ENCODE data around the gene ZDHHC13.

ZDHHC13 gene

GRCh38 chr11:19201737-19202605 lies 85.0 kb downstream of the ZDHHC13 start, which contains the start of gene CSRP3:
CSRP3 (minus strand) TSS chr11:19201983; CDS start chr11:19192448, 9,535 bp downstream.
- FAIRE-seq (peak; percentile 16), DNase-seq (ENCODE audit: low spot score) (no peak)

- FAIRE-seq (no peak), DNase-seq (ENCODE audit: low spot score) (no peak)
These were observed 87.9 kb downstream of the ZDHHC13 start for GRCh38 chr11:19204836-19205235.

GRCh38 chr11:19208181-19208580 lies 91.2 kb downstream of the ZDHHC13 start:
- DNase-seq (ENCODE audit: low spot score) (no peak), FAIRE-seq (no peak)

GRCh38 chr11:19208959-19209546 lies 92.1 kb downstream of the ZDHHC13 start:
- no peak for FAIRE-seq
- DNase-seq (ENCODE audit: low spot score): no peak

DNA sequence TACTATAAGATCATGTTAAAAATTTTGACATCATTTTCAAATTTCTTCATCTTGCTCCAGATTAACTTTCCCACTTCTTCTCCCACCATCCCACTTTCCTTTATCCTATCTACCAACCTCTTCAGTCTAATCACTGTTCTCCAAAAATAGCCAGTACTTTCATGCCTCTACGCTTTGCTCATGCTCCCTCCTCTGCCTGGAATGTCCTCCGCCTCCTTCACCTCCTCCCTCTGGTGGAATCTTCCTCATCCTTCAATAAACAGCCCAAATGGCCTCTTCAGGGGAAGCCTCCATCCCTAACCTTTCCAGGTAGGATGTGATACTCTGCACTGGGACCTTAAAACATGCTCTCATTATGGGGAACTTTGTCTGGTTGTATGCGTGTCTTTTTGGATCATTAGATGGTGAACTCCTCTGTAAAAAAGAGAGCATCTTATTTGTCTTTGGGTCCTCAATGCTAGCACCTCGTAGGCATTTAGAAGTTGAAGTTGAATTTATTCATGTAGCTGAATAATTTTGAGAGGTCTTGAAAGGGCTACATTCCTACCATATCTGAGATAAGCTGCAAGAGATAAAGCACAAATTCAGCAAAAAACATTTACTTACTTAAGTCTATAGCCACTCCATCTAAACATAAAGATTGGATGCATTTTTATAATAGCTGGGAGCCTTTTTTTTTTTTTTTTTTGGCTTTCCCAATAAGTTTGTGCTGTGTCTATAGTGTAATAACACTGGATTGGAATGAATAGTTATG lies 92.8 kb downstream of the ZDHHC13 start:
- DNase-seq (ENCODE audit: low spot score): no peak
- no peak for FAIRE-seq

GRCh38 chr11:19216021-19216420 lies 99.1 kb downstream of the ZDHHC13 start:
- DNase-seq (ENCODE audit: low spot score) (no peak), FAIRE-seq (no peak)

GRCh38 chr11:19216709-19217374 lies 99.9 kb downstream of the ZDHHC13 start:
- FAIRE-seq: no peak
- no peak for DNase-seq (ENCODE audit: low spot score)

DNA sequence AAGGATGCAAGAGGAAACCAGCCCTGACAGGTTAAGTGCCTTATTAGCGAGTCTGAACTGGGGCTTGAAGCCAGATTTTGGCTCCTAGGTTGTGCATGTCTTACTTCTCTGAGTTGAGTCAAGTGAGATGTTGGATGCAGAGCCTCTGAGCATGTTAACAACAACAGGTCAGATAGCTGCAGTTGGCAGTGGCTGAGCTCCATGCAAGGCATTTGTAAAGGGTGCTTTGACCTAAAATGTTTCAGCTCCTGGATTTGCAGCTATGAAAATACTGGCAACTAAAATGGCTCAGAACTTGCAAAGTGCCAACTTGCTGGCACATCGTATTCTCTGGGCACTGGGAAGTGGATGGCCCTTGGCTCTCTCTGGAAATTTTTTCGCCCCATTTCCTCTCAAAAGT lies 101.2 kb downstream of the ZDHHC13 start:
- FAIRE-seq (no peak), DNase-seq (ENCODE audit: low spot score) (no peak)

GRCh38 chr11:19218786-19219460 lies 102.0 kb downstream of the ZDHHC13 start:
- DNase-seq (ENCODE audit: low spot score): no peak
- FAIRE-seq: no peak

DNA sequence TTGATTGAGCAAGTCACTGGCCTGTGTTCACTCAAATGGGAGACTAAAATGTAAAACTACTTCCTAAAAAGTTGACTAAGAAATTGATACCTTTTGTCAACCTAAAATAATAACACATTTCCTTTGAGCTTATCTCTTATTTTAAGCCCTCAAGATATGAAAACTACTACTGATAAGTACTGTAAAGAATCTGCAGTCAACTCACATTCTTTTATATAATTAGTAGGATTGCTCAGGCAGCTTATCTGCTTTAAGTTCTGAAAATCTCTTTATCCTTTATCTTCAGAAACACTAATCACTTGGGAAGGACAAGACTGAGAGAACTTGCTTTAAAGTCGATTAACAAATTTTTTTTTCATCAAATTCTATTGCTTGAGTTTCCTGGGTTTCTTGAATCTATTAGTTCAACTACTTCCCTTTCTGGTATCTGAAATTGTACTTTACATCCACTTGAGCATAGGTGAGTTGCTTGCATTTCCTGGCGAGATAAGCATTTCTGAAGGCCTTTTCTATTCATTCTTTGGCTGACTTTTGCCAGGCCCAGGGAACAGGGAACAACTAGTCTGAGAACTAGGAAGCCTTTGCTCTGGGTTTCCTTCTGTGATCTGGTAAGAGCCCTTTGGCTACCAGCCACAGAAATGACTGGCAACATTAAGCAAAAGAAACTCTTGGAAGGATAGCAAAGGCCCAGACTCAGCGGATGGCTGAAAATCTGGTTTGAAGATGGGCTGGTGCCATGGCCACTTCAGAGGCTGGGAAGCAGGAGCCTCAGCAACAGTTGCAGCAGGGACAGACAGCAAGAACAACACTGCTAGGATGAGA lies 104.1 kb downstream of the ZDHHC13 start:
- FAIRE-seq: no peak
- no peak for DNase-seq (ENCODE audit: low spot score)

- DNase-seq (ENCODE audit: low spot score): no peak
- no peak for FAIRE-seq
These were observed 108.2 kb downstream of the ZDHHC13 start for GRCh38 chr11:19225123-19225522.

DNA sequence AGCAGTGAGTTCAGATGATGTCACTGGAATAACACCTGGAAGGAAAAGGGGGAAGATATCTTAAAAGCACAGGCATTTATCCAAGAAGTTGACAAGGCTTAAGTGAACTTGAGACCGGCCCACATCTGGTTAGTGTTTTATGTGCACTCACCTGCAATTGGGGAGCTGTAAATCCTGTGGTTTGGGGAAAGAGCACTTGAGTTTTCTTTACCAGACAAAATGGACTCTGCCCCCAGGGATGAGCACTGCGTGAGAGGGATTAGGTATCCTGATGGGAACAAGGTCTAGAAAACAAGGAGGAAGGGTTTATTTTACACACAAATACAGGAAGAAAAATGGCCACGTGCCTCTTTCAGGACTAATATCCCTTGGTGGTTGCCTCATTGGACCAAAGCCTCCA lies 108.6 kb downstream of the ZDHHC13 start:
- FAIRE-seq: no peak
- no peak for DNase-seq (ENCODE audit: low spot score)

Data from RCC 7860 (cell line).